K562 (cell line): ENCODE measurements around the gene ZNF438.

Experiments
- CTCF ChIP-seq, 3 experiments: IDR thresholded peaks in 2 of 3; conservative IDR thresholded peaks in 1 of 3; 2 replicates each; pipeline ENCODE4 v1.5.1; 2011 to 2012; ENCODE audit warnings: low read length in 3 of 3, mild to moderate bottlenecking in 3 of 3, control low read depth in 2 of 3, improper control_type of control experiment in 1 of 3, inconsistent platforms in 1 of 3, low read depth in 1 of 3, mixed read lengths in 1 of 3, moderate library complexity in 1 of 3; ENCODE audit not compliant: insufficient read depth in 2 of 3
- ERF ChIP-seq: fragments of 450-650 bp; formaldehyde crosslinking; IDR thresholded peaks from 2 replicates; pipeline ENCODE4 v1.4.0; 2020; ENCODE audit warnings: mild to moderate bottlenecking, mixed read lengths
- HCFC1 ChIP-seq: IDR thresholded peaks from 2 replicates; pipeline ENCODE4 v1.6.1; 2012; ENCODE audit warnings: low read depth, low read length, improper control_type of control experiment
- JUNB ChIP-seq: fragments of 450-650 bp; formaldehyde crosslinking; conservative IDR thresholded peaks from 2 replicates; pipeline ENCODE4 v1.4.0; 2020; ENCODE audit warnings: mild to moderate bottlenecking
- L3MBTL2 ChIP-seq: fragments of 450-650 bp; IDR thresholded peaks from 2 replicates; pipeline ENCODE4 v1.6.1; 2016; ENCODE audit warnings: mild to moderate bottlenecking, moderate library complexity
- MAX ChIP-seq: sonication (generic); formaldehyde crosslinking; IDR thresholded peaks from 2 replicates; pipeline ENCODE4 v1.9.0; 2022; ENCODE audit warnings: mild to moderate bottlenecking, missing genetic modification reagents
- NFYB ChIP-seq: IDR thresholded peaks from 2 replicates; pipeline ENCODE4 v1.6.1; 2011; ENCODE audit warnings: mild to moderate bottlenecking, moderate library complexity; ENCODE audit not compliant: insufficient read length; ENCODE audit errors: extremely low read depth
- POLR2AphosphoS5 ChIP-seq: IDR thresholded peaks from 2 replicates; pipeline ENCODE4 v1.6.1; 2011; ENCODE audit warnings: mild to moderate bottlenecking, low read depth, low read length, moderate library complexity; ENCODE audit not compliant: control insufficient read depth, insufficient read depth
- TAF1 ChIP-seq: IDR thresholded peaks from 2 replicates; pipeline ENCODE4 v1.6.1; 2011; ENCODE audit warnings: mild to moderate bottlenecking, low read length, moderate library complexity; ENCODE audit not compliant: insufficient read depth, control insufficient read depth, severe bottlenecking; ENCODE audit errors: extremely low read depth
- ZBTB43 ChIP-seq: sonication (generic); formaldehyde crosslinking; IDR thresholded peaks from 2 replicates; pipeline ENCODE4 v1.8.0; 2023; ENCODE audit warnings: mild to moderate bottlenecking, missing genetic modification reagents
- ZNF589 ChIP-seq: fragments of 200-800 bp; sonication (Bioruptor generic); IDR thresholded peaks from 2 replicates; pipeline ENCODE4 v1.6.1; 2016; ENCODE audit warnings: low read depth, missing genetic modification characterization, missing compliant biosample characterization

GRCh38 chr10:31030800-31031199 lies 865 bp downstream of the ZNF438 start:
- TF ChIP-seq POLR2AphosphoS5: no peak
- TF ChIP-seq NFYB: no peak
- no peak for TF ChIP-seq TAF1
- TF ChIP-seq MAX (CRISPR knock-in tag): no peak
- no peak for TF ChIP-seq CTCF (IDR thresholded peaks at IDR 0.05 in 2 of 3, conservative IDR thresholded peaks at IDR 0.05 in 1 of 3; ENCODE audit: insufficient read depth in 2 of 3, low read depth in 1 of 3, low read length in 3 of 3)
- TF ChIP-seq ZNF589 (CRISPR knock-in tag): no peak
- TF ChIP-seq JUNB (CRISPR knock-in tag): no peak
- no peak for TF ChIP-seq L3MBTL2
- no peak for TF ChIP-seq ERF (CRISPR knock-in tag)
- no peak for TF ChIP-seq ZBTB43
- no peak for TF ChIP-seq HCFC1
